ENCODE results near the gene EAPP. TPM values are rescaled to one million over a fixed set of nuclear protein-coding genes. Genes with fewer than 3 reads are reported as not detected.
"Not testable (repeated sequence)": the region's sequence is repeated elsewhere in the genome, so short reads cannot be mapped to it uniquely, and the experiment has no call there.

Gene EAPP
- total RNA-seq, 1 experiment from 2014 or later = 27.2 TPM

- CTCF ChIA-PET = no interaction called here
- no peak overlapping the region for H3K4me3 ChIP-seq
- peaks cover 15% of the 10 kb centered on the region for H3F3A ChIP-seq (ENCODE audit: insufficient read depth, low read depth)
- H3K9me3 ChIP-seq (ENCODE audit: insufficient read depth, low read depth) = no peaks in the 10 kb centered on the region
- H3K79me2 ChIP-seq (ENCODE audit: low read depth) = no peaks in the 10 kb centered on the region
- H2AFZ ChIP-seq = no peak overlapping the region
- no peak overlapping the region for H3K4me2 ChIP-seq
- intact Hi-C loops (cut with micrococcal nuclease; ENCODE audit: unreplicated experiment) = no loop called here
- no peaks in the 10 kb centered on the region for H4K20me1 ChIP-seq (ENCODE audit: insufficient read depth)
- H3K36me3 ChIP-seq (ENCODE audit: low read depth) = no peaks in the 10 kb centered on the region
- DNase-seq = no peak
- H3K4me1 ChIP-seq (replicated peaks; ENCODE audit: insufficient read depth) = peaks cover 28% of the 10 kb centered on the region
- H3K9me2 ChIP-seq (ENCODE audit: insufficient read depth) = no peaks in the 10 kb centered on the region
- BruUV-seq (replicated peaks) = no TSS peak
- no peak overlapping the region for H3K27ac ChIP-seq
- POLR2A ChIA-PET (ENCODE audit: unreplicated experiment) = no interaction called here
- no peaks in the 10 kb centered on the region for H3K27me3 ChIP-seq (ENCODE audit: insufficient read depth, low read depth)
- TF ChIP-seq CTCF (conservative IDR thresholded peaks at IDR 0.05) (no peak), EZH2 (IDR thresholded peaks at IDR 0.05; ENCODE audit: low read depth) (no peak)
These were observed 57.0 kb downstream of the EAPP start for GRCh38 chr14:34482463-34482862.

GRCh38 chr14:34479694-34480093 lies 59.8 kb downstream of the EAPP start:
- Histone ChIP-seq H3F3A (ENCODE audit: insufficient read depth, low read depth) (peaks cover 15% of the 10 kb centered on the region), H4K20me1 (ENCODE audit: insufficient read depth) (no peaks in the 10 kb centered on the region), H3K9me3 (ENCODE audit: insufficient read depth, low read depth) (no peaks in the 10 kb centered on the region), H3K36me3 (ENCODE audit: low read depth) (no peaks in the 10 kb centered on the region), H3K9me2 (ENCODE audit: insufficient read depth) (no peaks in the 10 kb centered on the region), H3K4me1 (replicated peaks; ENCODE audit: insufficient read depth) (peaks cover 28% of the 10 kb centered on the region), H3K4me2 (no peak overlapping the region), H3K27ac (no peak overlapping the region), H3K4me3 (no peak overlapping the region), H3K79me2 (ENCODE audit: low read depth) (no peaks in the 10 kb centered on the region), H2AFZ (no peak overlapping the region), H3K27me3 (ENCODE audit: insufficient read depth, low read depth) (no peaks in the 10 kb centered on the region)
- no peak for TF ChIP-seq CTCF (conservative IDR thresholded peaks at IDR 0.05)
- no peak for TF ChIP-seq EZH2 (IDR thresholded peaks at IDR 0.05; ENCODE audit: low read depth)
- DNase-seq = no peak
- BruUV-seq (replicated peaks) = no TSS peak
- CTCF ChIA-PET = no interaction called here
- POLR2A ChIA-PET (ENCODE audit: unreplicated experiment) = no interaction called here
- intact Hi-C loops (cut with micrococcal nuclease; ENCODE audit: unreplicated experiment) = no loop called here

- Histone ChIP-seq H3K9me2 (ENCODE audit: insufficient read depth) (no peaks in the 10 kb centered on the region), H4K20me1 (ENCODE audit: insufficient read depth) (no peaks in the 10 kb centered on the region), H3K79me2 (ENCODE audit: low read depth) (no peaks in the 10 kb centered on the region), H3K27me3 (ENCODE audit: insufficient read depth, low read depth) (no peaks in the 10 kb centered on the region), H3K27ac (no peak overlapping the region), H3K4me3 (no peak overlapping the region), H3K4me1 (replicated peaks; ENCODE audit: insufficient read depth) (peaks cover 28% of the 10 kb centered on the region), H3K4me2 (no peak overlapping the region), H3F3A (ENCODE audit: insufficient read depth, low read depth) (peaks cover 15% of the 10 kb centered on the region), H3K36me3 (ENCODE audit: low read depth) (no peaks in the 10 kb centered on the region), H2AFZ (no peak overlapping the region), H3K9me3 (ENCODE audit: insufficient read depth, low read depth) (no peaks in the 10 kb centered on the region)
- intact Hi-C loops (cut with micrococcal nuclease; ENCODE audit: unreplicated experiment) = no loop called here
- CTCF ChIA-PET = no interaction called here
- no peak for DNase-seq
- POLR2A ChIA-PET (ENCODE audit: unreplicated experiment) = interaction anchor here (0.6 kb wide), 2 partner anchors 162 to 397 kb away, joined by 3 to 12 read pairs; partner anchors contain the start of gene BAZ1A
- BruUV-seq (replicated peaks) = no TSS peak
- no peak for TF ChIP-seq CTCF (conservative IDR thresholded peaks at IDR 0.05)
- TF ChIP-seq EZH2 (IDR thresholded peaks at IDR 0.05; ENCODE audit: low read depth) = no peak
These were observed 61.2 kb downstream of the EAPP start for GRCh38 chr14:34478261-34478660.

GRCh38 chr14:34476036-34476435 lies 63.5 kb downstream of the EAPP start:
- H3K4me3 ChIP-seq; DNase-seq; H4K20me1 ChIP-seq (ENCODE audit: insufficient read depth); H3K36me3 ChIP-seq (ENCODE audit: low read depth); CTCF ChIA-PET; H3K9me2 ChIP-seq (ENCODE audit: insufficient read depth); intact Hi-C loops (cut with micrococcal nuclease; ENCODE audit: unreplicated experiment); H3K4me2 ChIP-seq; H2AFZ ChIP-seq; H3K27ac ChIP-seq; POLR2A ChIA-PET (ENCODE audit: unreplicated experiment); H3K79me2 ChIP-seq (ENCODE audit: low read depth); H3K4me1 ChIP-seq (replicated peaks; ENCODE audit: insufficient read depth); H3K9me3 ChIP-seq (ENCODE audit: insufficient read depth, low read depth); H3K27me3 ChIP-seq (ENCODE audit: insufficient read depth, low read depth); BruUV-seq (replicated peaks); H3F3A ChIP-seq (ENCODE audit: insufficient read depth, low read depth): not testable (repeated sequence)

All from PC-9 (cell line).